ENCODE results near the gene CUBN. TPM values are rescaled to one million over a fixed set of nuclear protein-coding genes. Genes with fewer than 3 reads are reported as not detected.

Gene CUBN
- total and polyA plus RNA-seq, 7 donors: 0.25 to 2.4 (median 1.1) TPM; not detected in 2

- no peaks in the 10 kb centered on the region for H3K27me3 ChIP-seq
- intact Hi-C loops (cut with DNase I): loop anchor here (1.0 to 5.0 kb wide), 2 partner anchors 414 to 589 kb away; no protein-coding TSS in a partner anchor
- TF ChIP-seq POLR2AphosphoS5 (IDR thresholded peaks at IDR 0.05) (no peak), POLR2A (IDR thresholded peaks at IDR 0.05) (no peak), EP300 (IDR thresholded peaks at IDR 0.05) (no peak), CTCF (IDR thresholded peaks at IDR 0.05) (peak in 3 of 4 experiments; percentile 28 to 61 (median 31))
- DNase-seq: no peak
- 0 to 1% methylated on average over 1 of the region's 1 CpG for WGBS, 2 donors
- no peaks in the 10 kb centered on the region for H3K9me3 ChIP-seq
- H3K4me3 ChIP-seq: no peak overlapping the region
- H3K4me1 ChIP-seq: no peaks in the 10 kb centered on the region
- no peaks in the 10 kb centered on the region for H3K36me3 ChIP-seq
- H3K27ac ChIP-seq: no peak overlapping the region
Observed at GRCh38 chr10:16843252-16843870, 286.2 kb downstream of the CUBN start.

- H3K4me1 ChIP-seq: peaks cover 0 to 5% (median 0%) of the 10 kb centered on the region in 4 donors
- no peaks in the 10 kb centered on the region for H3K9me3 ChIP-seq
- TF ChIP-seq CTCF (IDR thresholded peaks at IDR 0.05): no peak
- no peak for TF ChIP-seq POLR2AphosphoS5 (IDR thresholded peaks at IDR 0.05)
- no peak for TF ChIP-seq POLR2A (IDR thresholded peaks at IDR 0.05)
- no peak for TF ChIP-seq EP300 (IDR thresholded peaks at IDR 0.05)
- no peak overlapping the region for H3K4me3 ChIP-seq
- DNase-seq: no peak
- H3K27me3 ChIP-seq: no peaks in the 10 kb centered on the region
- no peaks in the 10 kb centered on the region for H3K36me3 ChIP-seq
- intact Hi-C loops (cut with DNase I): no loop called here
- WGBS, 2 donors: 64 to 73% methylated on average over 8 of the region's 8 CpGs
- H3K27ac ChIP-seq: no peak overlapping the region
Observed at GRCh38 chr10:16835228-16835627, 294.4 kb downstream of the CUBN start.

- intact Hi-C loops (cut with DNase I): no loop called here
- no peaks in the 10 kb centered on the region for H3K27me3 ChIP-seq
- 18 to 44% methylated on average over 11 of the region's 11 CpGs for WGBS, 2 donors
- no peaks in the 10 kb centered on the region for H3K9me3 ChIP-seq
- no peak for DNase-seq
- no peaks in the 10 kb centered on the region for H3K36me3 ChIP-seq
- peak overlapping the region; percentile 18 to 63 (median 42) for H3K27ac ChIP-seq
- TF ChIP-seq POLR2AphosphoS5 (IDR thresholded peaks at IDR 0.05) (no peak), EP300 (IDR thresholded peaks at IDR 0.05) (no peak), POLR2A (IDR thresholded peaks at IDR 0.05) (no peak), CTCF (IDR thresholded peaks at IDR 0.05) (no peak)
- H3K4me1 ChIP-seq: peaks cover 0 to 7% (median 3%) of the 10 kb centered on the region in 4 donors
- no peak overlapping the region for H3K4me3 ChIP-seq
Observed at GRCh38 chr10:16832351-16833080, 297.1 kb downstream of the CUBN start.

GRCh38 chr10:16828701-16829175 is 300.9 kb downstream of the CUBN start:
- H3K36me3 ChIP-seq: no peaks in the 10 kb centered on the region
- peak overlapping the region in 2 of 4 donors; percentile 34 to 52 for H3K27ac ChIP-seq
- intact Hi-C loops (cut with DNase I): loop anchor here (1.0 kb wide), 2 partner anchors 429 to 602 kb away; no protein-coding TSS in a partner anchor
- no peaks in the 10 kb centered on the region for H3K27me3 ChIP-seq
- DNase-seq: no peak
- H3K4me3 ChIP-seq: no peak overlapping the region
- peaks cover 0 to 7% (median 3%) of the 10 kb centered on the region in 4 donors for H3K4me1 ChIP-seq
- 49 to 58% methylated on average over 9 of the region's 9 CpGs for WGBS, 2 donors
- TF ChIP-seq POLR2A (IDR thresholded peaks at IDR 0.05): no peak
- TF ChIP-seq POLR2AphosphoS5 (IDR thresholded peaks at IDR 0.05): no peak
- TF ChIP-seq CTCF (IDR thresholded peaks at IDR 0.05): no peak
- no peak for TF ChIP-seq EP300 (IDR thresholded peaks at IDR 0.05)
- no peaks in the 10 kb centered on the region for H3K9me3 ChIP-seq
